K562 (cell line): ENCODE data around the gene GHRH. TPM values are rescaled to one million over a fixed set of nuclear protein-coding genes. Genes with fewer than 3 reads are reported as not detected.
A peak's percentile ranks its signal among the peaks of the same experiment; 100 is the strongest.

ENCODE experiments used
- ADNP ChIP-seq: fragments of 200-800 bp; sonication (Bioruptor generic); IDR thresholded peaks from 2 replicates; pipeline ENCODE4 v1.6.1; 2016; ENCODE audit warnings: missing genetic modification characterization, missing compliant biosample characterization
- BCL6 ChIP-seq: fragments of 250-450 bp; sonication (Bioruptor Pico); IDR thresholded peaks from 2 replicates; pipeline ENCODE4 v1.4.0; 2020
- BHLHE40 ChIP-seq: IDR thresholded peaks from 2 replicates; pipeline ENCODE4 v1.6.1; 2011; ENCODE audit warnings: low read length, improper control_type of control experiment
- BRF1 ChIP-seq: IDR thresholded peaks from 3 replicates; pipeline ENCODE4 v1.6.1; 2011; ENCODE audit warnings: borderline replicate concordance, mild to moderate bottlenecking; ENCODE audit not compliant: insufficient read length; ENCODE audit errors: extremely low read depth
- CEBPB ChIP-seq: fragments of 450-650 bp; IDR thresholded peaks from 2 replicates; pipeline ENCODE4 v1.6.1; 2016; ENCODE audit warnings: missing genetic modification characterization, missing compliant biosample characterization
- E2F8 ChIP-seq: fragments of 450-650 bp; IDR thresholded peaks from 2 replicates; pipeline ENCODE4 v1.7.1; 2018; ENCODE audit warnings: mild to moderate bottlenecking, low read depth; ENCODE audit not compliant: partially characterized antibody
- ETS1 ChIP-seq: conservative IDR thresholded peaks from 2 replicates; pipeline ENCODE4 v1.6.1; 2011; ENCODE audit warnings: low read depth, mild to moderate bottlenecking, low read length; ENCODE audit not compliant: control insufficient read depth
- FOSL1 ChIP-seq: fragments of 200-800 bp; sonication (Bioruptor generic); conservative IDR thresholded peaks from 2 replicates; pipeline ENCODE4 v1.6.1; 2016; ENCODE audit warnings: missing genetic modification characterization, missing compliant biosample characterization
- FOXA1 ChIP-seq: fragments of 450-650 bp; IDR thresholded peaks from 2 replicates; pipeline ENCODE4 v1.6.1; 2016; ENCODE audit warnings: mild to moderate bottlenecking, borderline replicate concordance
- GABPB2 ChIP-seq: fragments of 250-450 bp; sonication (Bioruptor Pico); conservative IDR thresholded peaks from 2 replicates; pipeline ENCODE4 v1.5.1; 2021; ENCODE audit warnings: mild to moderate bottlenecking
- MAFK ChIP-seq: IDR thresholded peaks from 2 replicates; pipeline ENCODE4 v1.6.1; 2011; ENCODE audit warnings: low read length, improper control_type of control experiment
- MBD2 ChIP-seq: sonication (generic); IDR thresholded peaks from 2 replicates; pipeline ENCODE4 v1.6.1; 2016; ENCODE audit warnings: low read depth, borderline replicate concordance
- MECOM ChIP-seq: fragments of 250-450 bp; sonication (Bioruptor Pico); IDR thresholded peaks from 2 replicates; pipeline ENCODE4 v1.8.0; 2022; ENCODE audit warnings: inconsistent platforms
- NR2C1 ChIP-seq, 2 experiments: fragments of 450-650 bp; IDR thresholded peaks; 2 replicates each; pipeline ENCODE4 v1.6.1; 2017; ENCODE audit warnings: mild to moderate bottlenecking in 2 of 2, antibody characterized with exemption in 1 of 2, inconsistent platforms in 1 of 2, missing compliant biosample characterization in 1 of 2, missing genetic modification characterization in 1 of 2
- PHF21A ChIP-seq: fragments of 450-650 bp; IDR thresholded peaks from 2 replicates; pipeline ENCODE4 v1.6.1; 2017; ENCODE audit warnings: low read depth, borderline replicate concordance
- PURB ChIP-seq: sonication (generic); formaldehyde crosslinking; IDR thresholded peaks from 2 replicates; pipeline ENCODE4 v1.9.0; 2021; ENCODE audit warnings: low read depth, mild to moderate bottlenecking, missing genetic modification reagents
- RAD21 ChIP-seq, 2 experiments: fragments of 250-450 bp in 1 of 2; fragments of 450-650 bp in 1 of 2; sonication (Bioruptor Pico) in 1 of 2; formaldehyde crosslinking in 1 of 2; IDR thresholded peaks in 1 of 2; conservative IDR thresholded peaks in 1 of 2; 2 replicates each; pipeline versions ENCODE4 v1.4.0 to v1.8.0; 2020 to 2022; ENCODE audit warnings: mild to moderate bottlenecking in 2 of 2, moderate library complexity in 1 of 2
- RAD51 ChIP-seq: fragments of 450-650 bp; IDR thresholded peaks from 2 replicates; pipeline ENCODE4 v1.7.1; 2016; ENCODE audit warnings: low read depth, mild to moderate bottlenecking, borderline replicate concordance
- SAFB ChIP-seq: fragments of 200-400 bp; formaldehyde crosslinking; IDR thresholded peaks from 2 replicates; pipeline ENCODE4 v1.6.1; 2017; ENCODE audit warnings: low read depth, low read length, borderline replicate concordance
- SRSF9 ChIP-seq: fragments of 200-400 bp; formaldehyde crosslinking; IDR thresholded peaks from 2 replicates; pipeline ENCODE4 v1.6.1; 2017; ENCODE audit warnings: low read depth, low read length, borderline replicate concordance
- TARDBP ChIP-seq: fragments of 450-650 bp; IDR thresholded peaks from 2 replicates; pipeline ENCODE4 v1.6.1; 2016
- TRIM28 ChIP-seq: fragments of 450-650 bp; IDR thresholded peaks from 2 replicates; pipeline ENCODE4 v1.6.1; 2017
- TSC22D4 ChIP-seq: fragments of 450-650 bp; IDR thresholded peaks from 2 replicates; pipeline ENCODE4 v1.6.1; 2016; ENCODE audit warnings: missing genetic modification characterization, missing biosample characterization, control low read depth
- USF2 ChIP-seq: sonication (generic); formaldehyde crosslinking; IDR thresholded peaks from 2 replicates; pipeline ENCODE4 v1.5.0; 2020; ENCODE audit warnings: missing genetic modification reagents
- ZNF253 ChIP-seq: fragments of 250-450 bp; sonication (Bioruptor Pico); conservative IDR thresholded peaks from 2 replicates; pipeline ENCODE4 v1.6.1; 2021; ENCODE audit warnings: mild to moderate bottlenecking
- ZNF445 ChIP-seq: fragments of 250-450 bp; sonication (Bioruptor Pico); IDR thresholded peaks from 2 replicates; pipeline ENCODE4 v1.4.0; 2020; ENCODE audit warnings: low read depth, mild to moderate bottlenecking, moderate library complexity
- ZNF511 ChIP-seq: sonication (generic); formaldehyde crosslinking; IDR thresholded peaks from 2 replicates; pipeline ENCODE4 v1.8.0; 2022; ENCODE audit warnings: mild to moderate bottlenecking, missing genetic modification reagents
- polyA plus RNA-seq, 8 experiments: library from polyadenylated mRNA; depleted of rRNA in 4 of 8; stranded (reverse) in 5 of 8; unstranded in 3 of 8; fragments of >200 nt; fragmentation: Nextera tagmentation in 2 of 8; fragmentation: Illumina TruSeq in 1 of 8; extraction: Ambion mirVana in 2 of 8; extraction: Trizol in 1 of 8; gene quantifications; 2 replicates each; pipeline versions ENCODE4 v1.2.1 to v1.2.3, GENCODE V29; 2011 to 2014; ENCODE audit warnings: inconsistent platforms in 1 of 8, missing spikeins in 1 of 8
- total RNA-seq, 7 experiments: library from RNA; depleted of rRNA in 6 of 7; stranded (reverse); fragments of >200 nt in 6 of 7; fragmentation: Illumina TruSeq in 2 of 7; extraction: Trizol in 2 of 7; gene quantifications; 2 replicates each; pipeline versions ENCODE4 v1.2.1 to v1.2.3, GENCODE V29; 2011 to 2021; ENCODE audit warnings: low replicate concordance in 1 of 7

The GHRH gene
- total and polyA plus RNA-seq, 9 of the 15 experiments (the other 6 are each of a cell fraction or from before 2014, with no cell fraction given), result not detected

GRCh38 chr20:37223053-37223452, 38.6 kb downstream of the GHRH start (continued):
- TF ChIP-seq E2F8, result no peak
- no peak for TF ChIP-seq MBD2
- no peak for TF ChIP-seq TARDBP
- no peak for TF ChIP-seq GABPB2 (CRISPR knock-in tag)
- TF ChIP-seq SAFB, result no peak
- peak; percentile 63 for TF ChIP-seq USF2
- TF ChIP-seq CEBPB (tag), result peak; percentile 42; the same call in 1 of the 2 replicates
- no peak for TF ChIP-seq SRSF9
- no peak for TF ChIP-seq PURB (CRISPR knock-in tag)
- TF ChIP-seq FOXA1, result no peak
- TF ChIP-seq ZNF445 (CRISPR knock-in tag), result no peak
- TF ChIP-seq BCL6, result no peak
- TF ChIP-seq BHLHE40, result no peak
- no peak for TF ChIP-seq NR2C1 (IDR thresholded peaks at IDR 0.05)
- no peak for TF ChIP-seq NR2C1 (tag; IDR thresholded peaks at IDR 0.05)
- no peak for TF ChIP-seq MAFK
- TF ChIP-seq ADNP (tag), result no peak
- no peak for TF ChIP-seq PHF21A
- TF ChIP-seq RAD21 (CRISPR knock-in tag; conservative IDR thresholded peaks at IDR 0.05 in 1 of 2, IDR thresholded peaks at IDR 0.05 in 1 of 2), result no peak
- no peak for TF ChIP-seq ZNF253 (CRISPR knock-in tag)
- TF ChIP-seq RAD51, result peak; percentile 37; the same call in 1 of the 2 replicates
- TF ChIP-seq ZNF511 (CRISPR knock-in tag), result no peak
- no peak for TF ChIP-seq TSC22D4
- no peak for TF ChIP-seq MECOM (CRISPR knock-in tag)
- no peak for TF ChIP-seq ETS1
- TF ChIP-seq BRF1, result no peak
- no peak for TF ChIP-seq TRIM28
- TF ChIP-seq FOSL1 (tag), result peak; percentile 61
